AG10803 (cell line): ENCODE results near the gene RSPH9.

Experiments
- DNase-seq: peaks from one replicate; pipeline ENCODE4 v3.0.0; 2010; ENCODE audit warnings: low read depth
- H3K4me3 ChIP-seq: 2 replicates; pipeline ENCODE4 v1.5.1; 2011; ENCODE audit warnings: mild to moderate bottlenecking, low read length, control low read depth
- CTCF ChIP-seq: conservative IDR thresholded peaks from 2 replicates; pipeline ENCODE4 v1.5.1; 2011; ENCODE audit warnings: mild to moderate bottlenecking, low read length, control low read depth, inconsistent platforms

Gene RSPH9

GRCh38 chr6:43716099-43716498 lies 71.3 kb downstream of the RSPH9 start:
- no peak for TF ChIP-seq CTCF
- H3K4me3 ChIP-seq, result no peak overlapping the region
- DNase-seq, result no peak

- TF ChIP-seq CTCF, result no peak
- H3K4me3 ChIP-seq, result no peak overlapping the region
- no peak for DNase-seq
Measured at GRCh38 chr6:43717389-43717788, 72.6 kb downstream of the RSPH9 start.

GRCh38 chr6:43717822-43718221 lies 73.0 kb downstream of the RSPH9 start:
- DNase-seq, result no peak
- H3K4me3 ChIP-seq, result no peak overlapping the region
- no peak for TF ChIP-seq CTCF

GRCh38 chr6:43718387-43719105 lies 73.7 kb downstream of the RSPH9 start:
- no peak for TF ChIP-seq CTCF
- no peak overlapping the region for H3K4me3 ChIP-seq
- DNase-seq, result no peak

- H3K4me3 ChIP-seq, result no peak overlapping the region
- no peak for DNase-seq
- TF ChIP-seq CTCF, result no peak
Measured at GRCh38 chr6:43719511-43719910, 74.7 kb downstream of the RSPH9 start.

- TF ChIP-seq CTCF, result no peak
- DNase-seq, result no peak
- no peak overlapping the region for H3K4me3 ChIP-seq
Measured at GRCh38 chr6:43720999-43721398, 76.2 kb downstream of the RSPH9 start.
